Thymus (tissue), 11 donors: ENCODE results near the gene HHIPL1. TPM values are rescaled to one million over a fixed set of nuclear protein-coding genes. Genes with fewer than 3 reads are reported as not detected.

Source experiments
- DNase-seq, 9 donors: peaks; one replicate each; pipeline ENCODE4 v3.0.0-alpha.2; 2013; ENCODE audit warnings: low spot score in 9 of 9, low read depth in 6 of 9, missing footprints in 1 of 9
- H3K27ac ChIP-seq, 2 donors: one replicate each; pipeline ENCODE4 v1.5.1; 2013; ENCODE audit warnings: control low read depth in 1 of 2, low read depth in 1 of 2, low read length in 1 of 2, mild to moderate bottlenecking in 1 of 2, moderate library complexity in 1 of 2
- H3K27me3 ChIP-seq, 2 donors: one replicate each; pipeline ENCODE4 v1.5.1; 2013; ENCODE audit warnings: low read length in 1 of 2; ENCODE audit not compliant: control insufficient read depth in 2 of 2, insufficient read depth in 1 of 2
- H3K36me3 ChIP-seq, 2 donors: one replicate each; pipeline ENCODE4 v1.5.1; 2013; ENCODE audit warnings: low read length in 1 of 2, mild to moderate bottlenecking in 1 of 2, moderate library complexity in 1 of 2; ENCODE audit not compliant: control insufficient read depth in 2 of 2, insufficient read depth in 2 of 2
- H3K4me1 ChIP-seq, 2 donors: one replicate each; pipeline ENCODE4 v1.5.1; 2013; ENCODE audit warnings: low read length in 2 of 2; ENCODE audit not compliant: control insufficient read depth in 2 of 2, insufficient read depth in 2 of 2
- H3K4me3 ChIP-seq, 2 donors: one replicate each; pipeline ENCODE4 v1.5.1; 2013; ENCODE audit warnings: low read length in 2 of 2, control low read depth in 1 of 2, mild to moderate bottlenecking in 1 of 2
- H3K9me3 ChIP-seq, 2 donors: one replicate each; pipeline ENCODE4 v1.5.1; 2013; ENCODE audit warnings: low read length in 1 of 2, mild to moderate bottlenecking in 1 of 2; ENCODE audit not compliant: control insufficient read depth in 2 of 2, insufficient read depth in 1 of 2
- WGBS: extraction: QIAGEN DNeasy Blood & Tissue Kit; methylation state at CpG from one replicate; pipeline ENCODE4 v1.1.7; 2013; 5-methylcytosine and 5-hydroxymethylcytosine counted together
- polyA plus RNA-seq: library from polyadenylated mRNA; stranded (reverse); fragments of 200-250 nt; gene quantifications from one replicate; pipeline ENCODE4 v1.2.3, GENCODE V29; 2013
- total RNA-seq: library from RNA; stranded (reverse); fragments of 120-200 nt; gene quantifications from one replicate; pipeline ENCODE4 v1.2.4, GENCODE V29; 2013
- donor health status: healthy.

HHIPL1 gene
- total and polyA plus RNA-seq, 2 donors, result 0.23 to 0.33 TPM

DNA sequence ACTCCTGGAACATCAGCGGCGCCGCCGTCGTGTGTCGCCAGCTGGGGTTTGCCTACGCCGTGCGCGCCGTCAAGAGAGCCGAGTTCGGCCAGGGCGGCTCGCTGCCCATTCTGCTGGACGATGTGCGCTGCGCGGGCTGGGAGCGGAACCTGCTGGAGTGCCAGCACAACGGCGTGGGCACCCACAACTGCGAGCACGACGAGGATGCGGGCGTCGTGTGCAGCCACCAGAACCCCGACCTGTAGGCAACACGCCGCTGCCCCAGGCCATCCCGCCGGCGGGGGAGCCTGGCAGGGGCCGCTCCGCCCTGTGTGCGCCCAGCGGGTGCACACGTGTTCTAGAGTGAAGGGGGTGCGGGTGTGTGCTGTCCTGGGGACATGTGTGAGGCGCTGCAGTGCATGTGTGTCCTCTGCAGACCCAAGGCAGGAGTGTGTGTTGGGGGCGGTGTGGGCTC is 30.5 kb downstream of the HHIPL1 start:
- H3K4me3 ChIP-seq, result no peak overlapping the region
- WGBS, result 52% methylated on average over 42 of the region's 42 CpGs
- DNase-seq, result no peak
- H3K4me1 ChIP-seq, result no peaks in the 10 kb centered on the region
- peaks cover 9 to 43% of the 10 kb centered on the region in 2 donors for H3K27me3 ChIP-seq
- H3K36me3 ChIP-seq, result no peaks in the 10 kb centered on the region
- no peak overlapping the region for H3K27ac ChIP-seq
- peaks cover 3 to 22% of the 10 kb centered on the region in 2 donors for H3K9me3 ChIP-seq

DNA sequence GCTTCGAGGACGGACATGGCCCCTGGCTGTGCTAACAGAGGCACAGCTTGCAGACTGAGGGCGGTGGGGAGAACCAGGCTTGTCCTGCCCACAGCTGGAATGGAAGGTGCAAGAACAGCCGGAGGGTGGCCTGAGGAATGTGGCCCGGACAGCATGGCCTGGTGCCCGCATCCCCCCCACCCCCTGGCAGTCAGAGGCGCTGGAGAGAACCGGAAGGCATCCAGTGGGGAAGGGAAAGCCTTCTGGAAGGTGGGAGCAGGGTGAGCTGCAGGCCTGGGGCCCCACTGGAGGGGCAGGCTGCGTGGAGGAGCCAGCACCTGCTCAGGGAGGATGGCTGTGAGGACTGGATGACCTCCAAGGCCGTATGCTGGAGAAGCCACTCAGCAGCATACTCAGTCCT is 31.0 kb downstream of the HHIPL1 start:
- no peaks in the 10 kb centered on the region for H3K36me3 ChIP-seq
- H3K9me3 ChIP-seq, result peaks cover 3 to 22% of the 10 kb centered on the region in 2 donors
- no peaks in the 10 kb centered on the region for H3K4me1 ChIP-seq
- no peak overlapping the region for H3K4me3 ChIP-seq
- DNase-seq, result no peak
- 61% methylated on average over 10 of the region's 10 CpGs for WGBS
- H3K27ac ChIP-seq, result no peak overlapping the region
- peaks cover 9 to 44% of the 10 kb centered on the region in 2 donors for H3K27me3 ChIP-seq

DNA sequence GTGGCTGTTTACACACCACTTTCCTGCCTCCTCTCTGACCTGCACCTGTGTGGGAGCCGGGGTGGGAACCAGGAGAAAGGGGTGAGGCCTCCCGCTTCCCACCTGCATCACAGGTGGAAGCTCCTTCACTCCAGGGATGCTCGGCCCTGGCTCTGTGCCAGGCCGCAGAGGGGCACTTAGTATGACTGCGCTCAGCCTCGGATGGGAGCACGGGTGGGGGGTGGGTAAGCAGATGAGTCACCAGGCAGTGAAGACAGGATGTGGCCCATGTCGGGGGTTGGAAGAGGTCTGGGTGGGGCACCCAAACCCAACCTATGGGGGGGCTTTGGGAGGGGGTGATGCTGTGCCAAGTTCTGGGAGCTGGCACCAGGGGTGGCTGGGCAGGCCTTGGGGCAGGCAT is 31.7 kb downstream of the HHIPL1 start:
- no peak for DNase-seq
- no peaks in the 10 kb centered on the region for H3K36me3 ChIP-seq
- peaks cover 3 to 22% of the 10 kb centered on the region in 2 donors for H3K9me3 ChIP-seq
- no peak overlapping the region for H3K27ac ChIP-seq
- WGBS, result 86% methylated on average over 8 of the region's 8 CpGs
- no peaks in the 10 kb centered on the region for H3K4me1 ChIP-seq
- no peak overlapping the region for H3K4me3 ChIP-seq
- H3K27me3 ChIP-seq, result peaks cover 9 to 48% of the 10 kb centered on the region in 2 donors

DNA sequence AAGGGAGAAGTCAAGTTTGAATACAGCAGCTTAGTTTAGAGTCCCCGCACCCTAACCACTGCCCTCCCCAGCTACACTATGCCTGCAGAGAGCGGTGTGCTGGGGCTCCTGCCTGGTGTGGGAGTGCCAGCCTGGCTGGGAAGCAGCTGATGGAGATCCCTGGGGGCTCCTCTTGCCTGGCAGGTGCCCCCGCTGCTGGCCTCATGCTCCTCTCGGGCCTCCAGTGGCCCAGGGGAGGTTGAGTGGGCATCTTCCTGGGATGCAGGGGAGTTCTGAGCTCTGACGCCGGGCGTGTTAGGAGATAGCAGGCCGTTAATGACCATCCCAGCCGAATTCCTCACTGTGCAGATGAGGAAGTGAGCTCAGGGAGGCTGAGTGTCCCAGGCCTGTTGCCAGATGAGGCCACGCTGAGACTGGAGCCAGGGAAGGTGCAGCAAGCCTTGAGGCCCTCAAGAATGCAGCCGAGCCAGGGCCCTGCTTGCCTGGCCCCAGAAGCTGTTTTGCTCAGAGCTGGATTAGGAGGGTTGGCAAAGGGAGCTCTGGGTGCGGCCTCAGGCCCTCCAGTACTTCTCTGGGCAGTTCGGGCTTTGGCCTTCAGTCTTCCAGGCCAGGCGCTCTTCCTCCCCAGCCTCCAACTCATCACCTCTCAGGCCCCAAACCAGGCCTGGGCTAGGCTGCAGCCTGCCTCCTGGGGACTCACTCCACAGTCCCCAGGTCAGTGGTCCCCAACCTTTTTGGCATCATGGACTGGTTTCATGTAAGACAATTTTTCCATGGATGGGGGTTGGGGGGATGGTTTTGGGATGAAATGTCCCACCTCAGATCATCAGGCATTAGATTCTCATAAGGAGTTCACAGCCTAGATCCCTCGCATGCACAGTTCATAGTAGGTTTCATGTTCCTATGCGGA is 32.6 kb downstream of the HHIPL1 start:
- WGBS, result 95% methylated on average over 16 of the region's 16 CpGs
- Histone ChIP-seq H3K27ac (no peak overlapping the region), H3K27me3 (peaks cover 9 to 49% of the 10 kb centered on the region in 2 donors), H3K4me1 (no peaks in the 10 kb centered on the region), H3K4me3 (no peak overlapping the region), H3K36me3 (no peaks in the 10 kb centered on the region), H3K9me3 (peaks cover 3 to 22% of the 10 kb centered on the region in 2 donors)
- no peak for DNase-seq

DNA sequence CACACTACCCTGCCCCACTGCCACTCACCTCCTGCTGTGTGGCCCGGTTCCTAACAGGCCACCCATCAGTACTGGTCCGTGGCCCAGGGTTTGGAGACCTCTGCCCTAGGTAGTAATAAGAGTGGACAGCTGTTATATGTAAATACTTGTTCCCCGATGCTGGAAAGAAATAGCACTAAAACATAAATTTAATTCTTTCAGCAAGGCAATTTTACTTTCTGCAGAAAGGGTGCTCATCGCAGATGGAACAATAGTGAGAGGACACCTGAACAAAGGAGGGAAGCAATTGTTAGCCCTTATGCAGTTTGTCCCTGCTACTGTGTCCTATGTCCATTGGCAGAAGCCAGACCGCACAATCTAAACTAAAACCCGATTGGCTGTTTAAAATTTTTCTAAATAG is 33.3 kb downstream of the HHIPL1 start:
- WGBS, result 96% methylated on average over 6 of the region's 6 CpGs
- Histone ChIP-seq H3K9me3 (peaks cover 3 to 22% of the 10 kb centered on the region in 2 donors), H3K36me3 (no peaks in the 10 kb centered on the region), H3K27me3 (peaks cover 9 to 56% of the 10 kb centered on the region in 2 donors), H3K4me1 (peaks cover 5 to 6% of the 10 kb centered on the region in 2 donors), H3K4me3 (no peak overlapping the region), H3K27ac (no peak overlapping the region)
- no peak for DNase-seq

DNA sequence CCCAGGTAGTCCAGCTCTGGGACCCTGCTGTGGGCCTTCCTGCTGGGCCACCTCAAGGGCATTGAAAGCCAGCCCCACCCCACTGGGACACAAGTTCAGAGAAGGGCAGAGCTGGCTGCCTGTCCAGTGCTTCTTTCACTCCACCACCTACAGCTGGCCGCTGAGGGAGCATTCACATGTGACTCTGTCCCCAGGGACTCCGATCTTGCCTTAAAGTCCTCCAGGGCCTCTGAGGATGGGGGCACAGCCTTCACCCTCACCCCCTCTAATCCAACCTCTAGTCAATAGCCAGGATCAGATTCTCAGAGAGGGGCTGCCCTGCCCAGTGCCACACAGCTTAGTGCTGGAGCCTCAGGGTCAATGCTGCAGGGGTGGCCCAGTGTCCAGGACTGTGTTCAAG is 34.2 kb downstream of the HHIPL1 start:
- DNase-seq, result no peak
- peaks cover 3 to 22% of the 10 kb centered on the region in 2 donors for H3K9me3 ChIP-seq
- peaks cover 10% of the 10 kb centered on the region in 2 donors for H3K4me1 ChIP-seq
- WGBS, result 97% methylated on average over 2 of the region's 2 CpGs
- H3K27ac ChIP-seq, result no peak overlapping the region
- no peak overlapping the region for H3K4me3 ChIP-seq
- H3K27me3 ChIP-seq, result peaks cover 9 to 58% of the 10 kb centered on the region in 2 donors
- no peaks in the 10 kb centered on the region for H3K36me3 ChIP-seq

DNA sequence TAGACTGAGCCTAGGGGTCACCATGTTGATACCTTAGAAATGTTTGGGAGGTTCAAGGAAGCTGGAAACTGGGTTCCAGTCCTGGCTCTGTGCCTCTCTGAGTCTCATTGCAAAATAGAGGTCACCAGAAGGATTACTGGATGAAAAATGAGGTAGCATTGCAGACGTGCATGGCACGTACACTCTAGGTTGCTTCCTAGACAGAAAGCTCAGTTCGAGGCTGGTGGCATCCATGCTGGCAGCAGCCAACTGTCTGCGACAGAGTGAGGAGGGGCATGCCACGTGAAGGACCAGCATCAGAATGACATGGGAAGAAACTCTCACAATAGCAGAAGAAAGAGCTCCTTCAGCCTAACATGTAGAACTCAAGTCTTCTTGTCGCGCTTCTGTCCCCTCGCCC is 34.6 kb downstream of the HHIPL1 start:
- peaks cover 3 to 22% of the 10 kb centered on the region in 2 donors for H3K9me3 ChIP-seq
- no peak for DNase-seq
- peaks cover 9 to 56% of the 10 kb centered on the region in 2 donors for H3K27me3 ChIP-seq
- 89% methylated on average over 8 of the region's 8 CpGs for WGBS
- H3K4me1 ChIP-seq, result peaks cover 11% of the 10 kb centered on the region in 2 donors
- no peak overlapping the region for H3K27ac ChIP-seq
- H3K36me3 ChIP-seq, result no peaks in the 10 kb centered on the region
- H3K4me3 ChIP-seq, result no peak overlapping the region

DNA sequence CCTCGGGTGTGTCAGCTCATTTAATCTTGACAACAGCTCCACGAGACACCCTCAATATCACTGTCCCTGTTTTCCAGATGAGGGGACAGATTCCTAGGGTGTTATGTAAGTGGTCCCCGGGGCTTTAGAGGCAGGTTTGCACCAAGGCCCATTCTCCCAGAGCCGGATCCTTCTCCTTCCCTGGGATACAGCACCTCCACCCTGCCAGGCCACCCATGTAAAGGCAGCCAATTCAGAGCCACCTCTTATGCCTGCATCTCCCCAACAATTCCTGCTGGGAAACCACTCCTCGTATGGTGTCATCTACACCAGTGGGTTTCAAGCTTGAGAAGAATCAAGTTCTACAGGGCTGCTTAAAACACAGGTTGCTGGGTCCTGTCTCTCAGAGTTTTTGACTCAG is 35.1 kb downstream of the HHIPL1 start:
- peaks cover 3 to 22% of the 10 kb centered on the region in 2 donors for H3K9me3 ChIP-seq
- WGBS, result 85% methylated on average over 5 of the region's 5 CpGs
- DNase-seq, result no peak
- H3K4me3 ChIP-seq, result no peak overlapping the region
- H3K27ac ChIP-seq, result no peak overlapping the region
- no peaks in the 10 kb centered on the region for H3K36me3 ChIP-seq
- peaks cover 6 to 56% of the 10 kb centered on the region in 2 donors for H3K27me3 ChIP-seq
- H3K4me1 ChIP-seq, result peaks cover 13 to 14% of the 10 kb centered on the region in 2 donors

DNA sequence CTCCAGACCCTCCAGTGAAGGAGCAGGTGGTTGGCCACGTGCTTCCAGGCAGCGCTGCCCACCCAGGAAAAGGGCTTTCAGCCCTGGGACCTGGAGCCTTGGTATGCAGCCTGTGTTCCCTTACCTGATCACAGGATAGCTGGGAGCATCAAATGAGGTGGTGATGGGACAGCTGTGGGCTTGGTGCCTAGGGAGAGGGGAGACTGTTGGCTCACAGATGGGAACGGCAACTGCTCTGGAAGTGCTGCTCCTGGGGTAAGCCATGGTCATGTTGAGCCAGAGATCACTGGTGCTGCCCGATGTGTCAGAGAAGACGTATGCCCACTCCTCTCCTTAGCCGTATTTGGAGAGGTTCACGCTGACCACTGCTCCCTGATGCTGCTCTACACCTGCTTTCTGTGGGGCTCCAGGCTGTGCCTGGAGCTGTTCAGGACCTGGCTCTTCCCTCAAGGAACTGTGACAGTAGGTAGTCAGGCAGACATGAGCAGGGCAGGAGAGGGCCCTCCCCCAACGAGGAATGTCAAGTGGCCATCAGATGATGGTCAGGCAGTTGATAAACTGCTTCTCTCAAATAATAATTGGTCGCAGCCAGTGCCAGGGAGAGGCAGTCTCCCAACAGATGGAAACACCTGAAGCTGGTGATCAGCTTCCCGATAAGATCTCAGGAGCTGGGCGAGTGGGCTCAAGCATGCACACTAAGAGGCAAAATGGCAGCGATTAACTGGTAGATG is 36.3 kb downstream of the HHIPL1 start:
- 90% methylated on average over 12 of the region's 12 CpGs for WGBS
- Histone ChIP-seq H3K36me3 (no peaks in the 10 kb centered on the region), H3K27me3 (peaks cover 0 to 54% of the 10 kb centered on the region in 2 donors), H3K4me3 (no peak overlapping the region), H3K27ac (no peak overlapping the region), H3K9me3 (peaks cover 3 to 18% of the 10 kb centered on the region in 2 donors), H3K4me1 (peaks cover 15% of the 10 kb centered on the region in 2 donors)
- no peak for DNase-seq
